ENCODE results near the gene GNAQ.

The GNAQ gene

DNA sequence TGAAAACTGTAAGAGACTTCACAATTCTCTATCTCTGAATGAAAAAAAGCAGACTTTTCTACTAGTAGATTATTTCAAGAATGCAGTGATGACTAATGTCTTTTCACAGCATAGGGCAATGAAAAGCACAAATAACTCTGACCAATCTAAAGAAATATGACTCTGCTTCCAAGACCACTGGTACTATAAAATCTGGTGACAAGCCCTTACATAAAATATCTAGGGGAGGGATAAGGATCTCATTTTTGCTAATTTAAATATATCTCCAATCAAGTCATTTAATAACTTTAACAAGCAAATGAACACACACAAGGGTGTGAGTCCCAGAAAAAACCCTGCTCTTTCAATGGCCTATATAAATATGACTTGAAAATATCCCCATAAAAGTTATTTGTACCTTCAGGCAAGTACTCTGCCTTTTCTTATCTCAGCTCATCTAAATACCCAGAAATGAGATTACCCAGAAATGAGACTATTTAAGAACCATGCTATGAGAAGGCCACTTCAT, 105.2 kb downstream of the GNAQ start:
- Histone ChIP-seq H3K27ac (no peak overlapping the region), H3K9me3 (ENCODE audit: control insufficient read depth, low read length) (no peaks in the 10 kb centered on the region), H3K27me3 (ENCODE audit: control insufficient read depth, insufficient read depth, low read length) (no peaks in the 10 kb centered on the region), H3K79me2 (no peaks in the 10 kb centered on the region), H3K4me3 (ENCODE audit: low read depth, low read length) (no peak overlapping the region), H3K36me3 (ENCODE audit: control insufficient read depth, insufficient read depth, low read length) (no peaks in the 10 kb centered on the region), H3K4me1 (no peaks in the 10 kb centered on the region), H3K4me2 (ENCODE audit: low read length) (no peak overlapping the region), H2AFZ (no peak overlapping the region), H3K9ac (no peak overlapping the region)
- TF ChIP-seq CTCF (IDR thresholded peaks at IDR 0.05): no peak

DNA sequence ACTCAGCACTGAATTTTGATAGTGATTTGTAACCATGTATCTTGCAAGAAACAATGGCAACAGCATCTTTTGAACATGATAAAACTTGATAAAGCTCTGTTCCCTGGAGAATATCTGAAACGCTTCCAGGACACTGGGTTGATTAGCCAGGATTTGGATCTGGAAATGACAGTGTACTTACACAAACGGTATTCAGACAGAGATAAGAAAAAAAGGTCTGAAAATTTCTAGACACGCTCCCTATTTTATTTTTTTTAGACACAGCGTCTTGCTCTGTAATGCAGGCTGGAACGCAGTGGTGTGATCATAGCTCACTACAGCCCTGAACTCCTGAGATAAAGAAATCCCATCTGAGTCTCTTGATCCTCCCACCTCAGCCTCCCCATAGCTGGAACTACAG, 109.0 kb downstream of the GNAQ start:
- Histone ChIP-seq H2AFZ (no peak overlapping the region), H3K79me2 (no peaks in the 10 kb centered on the region), H3K4me2 (ENCODE audit: low read length) (no peak overlapping the region), H3K36me3 (ENCODE audit: control insufficient read depth, insufficient read depth, low read length) (no peaks in the 10 kb centered on the region), H3K4me1 (no peaks in the 10 kb centered on the region), H3K9me3 (ENCODE audit: control insufficient read depth, low read length) (no peaks in the 10 kb centered on the region), H3K27me3 (ENCODE audit: control insufficient read depth, insufficient read depth, low read length) (no peaks in the 10 kb centered on the region), H3K9ac (no peak overlapping the region), H3K4me3 (ENCODE audit: low read depth, low read length) (no peak overlapping the region), H3K27ac (no peak overlapping the region)
- no peak for TF ChIP-seq CTCF (IDR thresholded peaks at IDR 0.05)

DNA sequence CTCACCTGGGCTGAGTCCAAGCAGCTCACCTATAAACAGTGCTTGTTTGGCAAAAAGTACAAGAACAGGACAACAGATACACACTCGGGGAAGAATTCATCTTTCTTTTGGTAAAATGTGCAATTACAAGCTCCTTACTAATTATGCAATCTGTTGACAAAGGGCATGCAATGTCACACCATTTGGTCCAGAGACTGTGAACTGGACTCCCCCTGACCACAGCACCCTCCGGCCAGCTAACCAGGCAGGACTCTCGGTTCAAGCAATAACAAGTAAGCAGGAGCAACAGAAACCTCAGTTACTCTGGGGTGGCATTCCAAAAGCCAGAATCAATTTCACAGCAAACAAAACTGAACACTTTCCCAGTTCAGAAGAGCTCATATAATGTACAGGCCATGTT, 113.8 kb downstream of the GNAQ start:
- H3K79me2 ChIP-seq: peaks cover 2% of the 10 kb centered on the region
- no peak overlapping the region for H3K4me3 ChIP-seq (ENCODE audit: low read depth, low read length)
- H3K27ac ChIP-seq: no peak overlapping the region
- H3K4me2 ChIP-seq (ENCODE audit: low read length): no peak overlapping the region
- no peak overlapping the region for H3K9ac ChIP-seq
- H3K4me1 ChIP-seq: no peaks in the 10 kb centered on the region
- no peak overlapping the region for H2AFZ ChIP-seq
- H3K27me3 ChIP-seq (ENCODE audit: control insufficient read depth, insufficient read depth, low read length): no peaks in the 10 kb centered on the region
- H3K36me3 ChIP-seq (ENCODE audit: control insufficient read depth, insufficient read depth, low read length): no peaks in the 10 kb centered on the region
- no peak for TF ChIP-seq CTCF (IDR thresholded peaks at IDR 0.05)
- no peaks in the 10 kb centered on the region for H3K9me3 ChIP-seq (ENCODE audit: control insufficient read depth, low read length)

- Histone ChIP-seq H3K27ac (no peak overlapping the region), H3K27me3 (ENCODE audit: control insufficient read depth, insufficient read depth, low read length) (no peaks in the 10 kb centered on the region), H3K4me3 (ENCODE audit: low read depth, low read length) (no peak overlapping the region), H3K9ac (no peak overlapping the region), H2AFZ (no peak overlapping the region), H3K79me2 (peaks cover 2% of the 10 kb centered on the region), H3K36me3 (ENCODE audit: control insufficient read depth, insufficient read depth, low read length) (no peaks in the 10 kb centered on the region), H3K4me1 (no peaks in the 10 kb centered on the region), H3K9me3 (ENCODE audit: control insufficient read depth, low read length) (no peaks in the 10 kb centered on the region), H3K4me2 (ENCODE audit: low read length) (no peak overlapping the region)
- no peak for TF ChIP-seq CTCF (IDR thresholded peaks at IDR 0.05)
These were observed 114.8 kb downstream of the GNAQ start for GRCh38 chr9:77916820-77917219.

DNA sequence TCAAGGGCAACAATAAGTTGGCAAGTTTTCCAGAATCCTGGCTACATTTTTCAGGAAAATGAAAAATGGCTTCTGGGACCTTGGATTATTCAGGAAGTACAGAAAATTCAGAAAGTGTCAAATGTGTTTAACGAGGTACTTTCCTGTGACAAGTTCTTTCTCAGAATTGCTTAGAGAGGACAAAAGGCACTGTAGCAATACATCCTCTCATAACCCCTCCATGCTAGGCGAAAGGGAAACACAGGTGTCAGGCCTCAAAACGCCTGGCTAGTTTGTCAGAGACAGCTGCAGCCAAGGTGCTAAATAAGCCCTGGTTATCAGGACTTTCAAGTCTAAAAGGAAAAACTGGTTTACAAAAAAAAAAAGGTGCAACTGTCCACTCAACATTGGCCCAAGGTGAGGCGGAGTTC, 115.2 kb downstream of the GNAQ start:
- no peak overlapping the region for H3K4me2 ChIP-seq (ENCODE audit: low read length)
- H3K4me3 ChIP-seq (ENCODE audit: low read depth, low read length): no peak overlapping the region
- no peak overlapping the region for H3K27ac ChIP-seq
- TF ChIP-seq CTCF (IDR thresholded peaks at IDR 0.05): no peak
- H3K79me2 ChIP-seq: peaks cover 2% of the 10 kb centered on the region
- no peaks in the 10 kb centered on the region for H3K4me1 ChIP-seq
- H3K9me3 ChIP-seq (ENCODE audit: control insufficient read depth, low read length): no peaks in the 10 kb centered on the region
- H2AFZ ChIP-seq: no peak overlapping the region
- H3K36me3 ChIP-seq (ENCODE audit: control insufficient read depth, insufficient read depth, low read length): no peaks in the 10 kb centered on the region
- no peak overlapping the region for H3K9ac ChIP-seq
- no peaks in the 10 kb centered on the region for H3K27me3 ChIP-seq (ENCODE audit: control insufficient read depth, insufficient read depth, low read length)
